OCI-LY3 (cell line): ENCODE data around the gene EFCAB6.

Experiments used
- H2AFZ ChIP-seq: fragments of 200-600, 300-600 bp; shearing (Covaris generic); 2 replicates; pipeline ENCODE4 v1.6.0; 2014; ENCODE audit warnings: antibody characterized with exemption, low read depth, low read length
- H3K27ac ChIP-seq: fragments of 200-600, 300-600 bp; sonication (generic); 2 replicates; pipeline ENCODE4 v1.5.1; 2014; ENCODE audit warnings: mild to moderate bottlenecking, low read length, moderate library complexity, mixed read lengths
- H3K27me3 ChIP-seq: fragments of 200-600, 300-600 bp; sonication (generic); 2 replicates; pipeline ENCODE4 v1.6.1; 2014; ENCODE audit warnings: low read depth, low read length, mixed read lengths
- H3K36me3 ChIP-seq: fragments of 200-600, 300-600 bp; sonication (generic); replicated peaks from 2 replicates; pipeline ENCODE3; 2014; ENCODE audit warnings: low read depth, low read length, mixed read lengths
- H3K4me1 ChIP-seq: fragments of 300-600, 200-600 bp; sonication (generic); 2 replicates; pipeline ENCODE4 v1.6.1; 2014; ENCODE audit warnings: low read length, mixed read lengths
- H3K4me2 ChIP-seq: fragments of 200-600, 300-600 bp; sonication (generic); 2 replicates; pipeline ENCODE4 v1.6.1; 2014; ENCODE audit warnings: low read length, mixed read lengths
- H3K4me3 ChIP-seq: fragments of 300-600, 200-600 bp; sonication (generic); 2 replicates; pipeline ENCODE4 v1.5.1; 2014; ENCODE audit warnings: antibody characterized with exemption, mild to moderate bottlenecking, low read length, moderate library complexity
- H3K79me2 ChIP-seq: fragments of 300-600, 200-600 bp; shearing (Covaris generic); 2 replicates; pipeline ENCODE4 v1.6.1; 2014; ENCODE audit warnings: mild to moderate bottlenecking, low read length, mixed read lengths
- H3K9ac ChIP-seq: fragments of 300-600, 200-600 bp; shearing (Covaris generic); 2 replicates; pipeline ENCODE4 v1.6.0; 2014; ENCODE audit warnings: mild to moderate bottlenecking, low read length, moderate library complexity
- H3K9me3 ChIP-seq: fragments of 200-600, 300-600 bp; shearing (Covaris generic); 2 replicates; pipeline ENCODE4 v1.6.1; 2014; ENCODE audit warnings: low read length, mixed read lengths; ENCODE audit not compliant: insufficient read depth
- H4K20me1 ChIP-seq: fragments of 200-600, 300-600 bp; sonication (generic); 2 replicates; pipeline ENCODE4 v1.6.1; 2016; ENCODE audit warnings: low read length, mixed read lengths; ENCODE audit not compliant: insufficient read depth
- EZH2phosphoT487 ChIP-seq: fragments of 200-600 bp; shearing (Covaris generic); IDR thresholded peaks from 2 replicates; pipeline ENCODE4 v1.6.1; 2018; ENCODE audit warnings: antibody characterized with exemption, mixed run types, low read depth
- TF ChIP-seq, protein P1 (sequence below): fragments of 200-600, 300-600 bp; sonication (generic); IDR thresholded peaks from 2 replicates; pipeline ENCODE4 v1.5.1; 2014; ENCODE audit warnings: antibody characterized with exemption, low read length, low read depth

Gene EFCAB6

DNA sequence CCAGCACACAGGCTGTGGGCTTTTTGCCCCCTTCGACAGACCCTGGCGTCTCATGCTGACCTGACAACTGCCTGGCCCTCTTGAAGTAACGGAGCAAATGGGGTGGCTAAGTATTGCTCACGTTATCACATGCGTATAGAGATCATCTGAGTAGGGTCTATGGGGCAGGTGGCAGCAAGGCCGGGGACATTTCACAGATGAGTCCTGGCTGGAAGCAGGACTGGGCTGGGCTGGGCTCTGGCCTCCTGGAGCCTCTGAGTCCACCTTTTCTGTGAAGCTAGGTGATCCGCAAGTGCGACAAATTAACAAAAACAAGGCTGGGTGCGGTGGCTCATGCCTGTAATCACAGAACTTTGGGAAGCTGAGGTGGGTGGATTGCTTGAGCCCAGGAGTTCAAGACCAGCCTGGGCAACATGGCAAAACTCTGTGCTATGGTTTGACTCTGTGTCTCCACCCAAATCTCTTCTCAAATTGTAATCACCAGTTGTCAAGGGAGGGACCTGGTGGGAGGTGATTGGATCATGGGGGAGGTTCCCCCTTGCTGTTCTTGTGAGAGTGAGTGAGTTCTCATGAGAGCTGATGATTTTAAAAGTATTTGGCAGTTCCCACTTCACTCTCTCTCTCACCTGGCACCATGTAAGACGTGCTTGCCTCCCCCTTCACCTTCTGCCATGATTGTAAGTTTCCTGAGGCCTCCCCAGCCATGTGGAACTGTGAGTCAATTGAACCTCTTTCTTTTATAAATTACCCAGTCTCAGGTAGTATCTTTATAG is 278.3 kb downstream of the EFCAB6 start:
- H3K4me1 ChIP-seq: no peaks in the 10 kb centered on the region
- no peak overlapping the region for H3K4me2 ChIP-seq
- no peak overlapping the region for H3K27ac ChIP-seq
- TF ChIP-seq, protein P1, sequence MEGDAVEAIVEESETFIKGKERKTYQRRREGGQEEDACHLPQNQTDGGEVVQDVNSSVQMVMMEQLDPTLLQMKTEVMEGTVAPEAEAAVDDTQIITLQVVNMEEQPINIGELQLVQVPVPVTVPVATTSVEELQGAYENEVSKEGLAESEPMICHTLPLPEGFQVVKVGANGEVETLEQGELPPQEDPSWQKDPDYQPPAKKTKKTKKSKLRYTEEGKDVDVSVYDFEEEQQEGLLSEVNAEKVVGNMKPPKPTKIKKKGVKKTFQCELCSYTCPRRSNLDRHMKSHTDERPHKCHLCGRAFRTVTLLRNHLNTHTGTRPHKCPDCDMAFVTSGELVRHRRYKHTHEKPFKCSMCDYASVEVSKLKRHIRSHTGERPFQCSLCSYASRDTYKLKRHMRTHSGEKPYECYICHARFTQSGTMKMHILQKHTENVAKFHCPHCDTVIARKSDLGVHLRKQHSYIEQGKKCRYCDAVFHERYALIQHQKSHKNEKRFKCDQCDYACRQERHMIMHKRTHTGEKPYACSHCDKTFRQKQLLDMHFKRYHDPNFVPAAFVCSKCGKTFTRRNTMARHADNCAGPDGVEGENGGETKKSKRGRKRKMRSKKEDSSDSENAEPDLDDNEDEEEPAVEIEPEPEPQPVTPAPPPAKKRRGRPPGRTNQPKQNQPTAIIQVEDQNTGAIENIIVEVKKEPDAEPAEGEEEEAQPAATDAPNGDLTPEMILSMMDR: no peak
- TF ChIP-seq EZH2phosphoT487: no peak
- no peaks in the 10 kb centered on the region for H3K36me3 ChIP-seq
- H4K20me1 ChIP-seq: no peaks in the 10 kb centered on the region
- no peaks in the 10 kb centered on the region for H3K9me3 ChIP-seq
- H3K79me2 ChIP-seq: no peaks in the 10 kb centered on the region
- H3K9ac ChIP-seq: no peak overlapping the region
- no peak overlapping the region for H3K4me3 ChIP-seq
- no peak overlapping the region for H2AFZ ChIP-seq
- peaks cover 33% of the 10 kb centered on the region for H3K27me3 ChIP-seq

DNA sequence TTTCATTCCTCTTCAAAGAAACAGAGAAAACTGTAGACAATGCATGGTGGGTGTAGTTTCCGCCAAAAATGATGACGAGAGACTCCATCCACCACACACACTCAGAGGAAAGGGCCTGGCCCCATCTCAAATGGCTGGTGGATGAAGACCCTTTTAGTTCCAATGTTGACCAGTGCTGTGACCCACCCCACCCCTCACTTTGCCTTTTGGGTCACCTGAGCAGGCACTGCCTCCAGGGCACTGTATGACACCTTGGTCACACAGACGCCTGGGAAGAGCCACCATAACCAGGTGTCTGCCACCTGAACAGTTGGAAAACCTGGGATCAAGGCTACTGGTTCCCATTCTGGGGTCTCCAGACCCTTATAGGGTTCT is 279.0 kb downstream of the EFCAB6 start:
- H3K27me3 ChIP-seq: peaks cover 29% of the 10 kb centered on the region
- H3K9me3 ChIP-seq: no peaks in the 10 kb centered on the region
- no peak overlapping the region for H3K9ac ChIP-seq
- no peak overlapping the region for H3K4me2 ChIP-seq
- TF ChIP-seq, protein P1: no peak
- no peak for TF ChIP-seq EZH2phosphoT487
- no peaks in the 10 kb centered on the region for H3K36me3 ChIP-seq
- no peaks in the 10 kb centered on the region for H4K20me1 ChIP-seq
- no peaks in the 10 kb centered on the region for H3K79me2 ChIP-seq
- H3K27ac ChIP-seq: no peak overlapping the region
- no peaks in the 10 kb centered on the region for H3K4me1 ChIP-seq
- no peak overlapping the region for H3K4me3 ChIP-seq
- no peak overlapping the region for H2AFZ ChIP-seq

DNA sequence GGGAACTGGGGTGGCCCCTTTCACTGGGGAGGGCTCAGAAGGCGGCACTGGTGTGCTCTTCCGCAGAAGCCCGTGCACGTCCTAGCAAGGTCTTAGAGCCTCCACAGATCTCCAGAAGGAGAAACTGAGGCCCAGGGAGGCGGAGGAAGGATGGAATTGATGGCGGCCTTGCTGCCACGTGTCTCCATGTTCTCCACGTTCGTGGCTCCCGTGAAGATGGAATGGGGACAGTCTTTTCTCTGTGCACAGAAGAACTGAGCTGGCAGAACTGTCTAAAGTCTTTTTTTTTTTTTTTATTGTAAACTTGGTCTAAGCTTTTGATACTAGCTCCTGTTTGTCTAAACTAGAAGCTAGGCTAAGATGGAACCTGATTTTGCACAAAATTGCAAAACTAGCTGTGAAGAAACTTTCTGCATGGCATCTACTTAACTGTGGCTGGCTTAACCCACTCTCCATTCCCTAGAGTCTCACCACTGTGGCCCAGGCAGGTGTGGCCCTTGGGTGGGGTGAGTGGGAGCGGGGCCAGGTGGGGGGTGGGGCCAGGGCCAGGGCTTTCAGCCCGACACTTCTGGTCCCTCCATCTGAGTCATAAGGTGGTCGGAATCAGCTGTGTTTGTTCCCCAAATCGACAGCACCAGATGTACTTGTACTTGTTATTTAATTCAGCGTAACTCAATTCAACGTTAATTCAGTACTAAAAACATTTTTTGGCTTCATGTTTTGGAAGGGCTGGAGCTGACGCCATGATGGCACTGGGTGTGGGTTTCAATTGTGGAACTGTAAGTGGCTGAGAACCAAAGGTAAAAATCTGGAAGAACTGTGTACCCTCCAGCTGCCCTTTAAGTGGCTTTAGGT is 279.6 kb downstream of the EFCAB6 start:
- no peak for TF ChIP-seq EZH2phosphoT487
- TF ChIP-seq, protein P1: no peak
- peaks cover 23% of the 10 kb centered on the region for H3K27me3 ChIP-seq
- no peak overlapping the region for H3K4me3 ChIP-seq
- no peaks in the 10 kb centered on the region for H4K20me1 ChIP-seq
- H3K27ac ChIP-seq: no peak overlapping the region
- no peak overlapping the region for H3K4me2 ChIP-seq
- H3K4me1 ChIP-seq: no peaks in the 10 kb centered on the region
- H3K9me3 ChIP-seq: no peaks in the 10 kb centered on the region
- H3K9ac ChIP-seq: no peak overlapping the region
- H3K79me2 ChIP-seq: no peaks in the 10 kb centered on the region
- no peak overlapping the region for H2AFZ ChIP-seq
- no peaks in the 10 kb centered on the region for H3K36me3 ChIP-seq

DNA sequence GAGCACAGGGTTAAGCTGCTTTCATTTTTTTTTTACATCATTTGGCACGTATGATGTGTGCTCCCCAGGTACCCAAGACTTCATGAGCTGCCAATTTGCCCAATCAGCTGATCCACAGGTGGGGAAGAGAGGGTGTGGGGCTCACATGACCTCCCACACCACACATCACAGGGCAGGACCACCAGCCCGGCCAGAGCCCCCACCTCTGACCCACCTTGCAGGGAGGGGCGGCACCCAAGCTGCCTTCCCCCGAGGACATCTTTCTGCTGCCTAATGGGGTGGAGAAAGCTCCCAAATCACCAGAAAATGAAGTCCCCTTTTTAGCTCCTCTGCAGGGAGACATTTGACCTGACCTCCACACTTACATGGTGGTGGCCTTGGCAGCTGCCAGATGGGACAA is 280.5 kb downstream of the EFCAB6 start:
- TF ChIP-seq EZH2phosphoT487: no peak
- TF ChIP-seq, protein P1: no peak
- Histone ChIP-seq H3K4me1 (no peaks in the 10 kb centered on the region), H3K27me3 (peaks cover 21% of the 10 kb centered on the region), H2AFZ (no peak overlapping the region), H3K4me3 (no peak overlapping the region), H3K36me3 (no peaks in the 10 kb centered on the region), H3K9me3 (no peaks in the 10 kb centered on the region), H4K20me1 (no peaks in the 10 kb centered on the region), H3K9ac (no peak overlapping the region), H3K79me2 (no peaks in the 10 kb centered on the region), H3K4me2 (no peak overlapping the region), H3K27ac (no peak overlapping the region)
